ENCODE data around the gene TBC1D24. TPM values are rescaled to one million over a fixed set of nuclear protein-coding genes. Genes with fewer than 3 reads are reported as not detected.
A peak's percentile ranks its signal among the peaks of the same experiment; 100 is the strongest.

Gene TBC1D24
- polyA plus RNA-seq, 3 donors: 0.76 to 5.9 (median 2.1) TPM

- Histone ChIP-seq H3K4me2 (replicated peaks; ENCODE audit: extremely low read depth, low read length, poor library complexity, severe bottlenecking) (no peak overlapping the region), H3K36me3 (replicated peaks in 1 of 2; ENCODE audit: control insufficient read depth in 1 of 2, insufficient read depth in 2 of 2, low read length in 2 of 2) (peaks cover 80 to 94% of the 10 kb centered on the region in 2 donors), H3K27me3 (ENCODE audit: control insufficient read depth in 2 of 2, insufficient read depth in 2 of 2, low read length in 2 of 2) (no peaks in the 10 kb centered on the region), H3K9ac (ENCODE audit: insufficient read depth, low read length, poor library complexity, severe bottlenecking) (no peak overlapping the region), H3K4me3 (replicated peaks in 1 of 3; ENCODE audit: low read depth in 2 of 3, low read length in 3 of 3) (no peak overlapping the region), H3K79me2 (ENCODE audit: insufficient read depth, low read length) (peaks cover 8% of the 10 kb centered on the region), H3K4me1 (ENCODE audit: control insufficient read depth in 1 of 2, insufficient read depth in 2 of 2, low read length in 2 of 2) (no peaks in the 10 kb centered on the region), H4K20me1 (ENCODE audit: insufficient read depth, low read length) (no peaks in the 10 kb centered on the region), H2AFZ (ENCODE audit: insufficient read depth, low read depth, low read length, poor library complexity, severe bottlenecking) (no peak overlapping the region), H3K27ac (ENCODE audit: low read depth in 1 of 2, low read length in 2 of 2) (no peak overlapping the region), H3K9me3 (replicated peaks in 1 of 2; ENCODE audit: control insufficient read depth in 1 of 2, insufficient read depth in 1 of 2, low read length in 2 of 2) (no peaks in the 10 kb centered on the region)
- WGBS (ENCODE audit: insufficient coverage): 96% methylated on average over 19 of the region's 19 CpGs
- DNase-seq: no peak
- Mint-ChIP-seq H3K4me3 (no peak overlapping the region), H3K9me3 (no peaks in the 10 kb centered on the region), H3K36me3 (peaks cover 65 to 97% of the 10 kb centered on the region in 2 donors), H3K27me3 (ENCODE audit: low read depth in 3 of 3) (no peaks in the 10 kb centered on the region), H3K27ac (no peak overlapping the region), H3K4me1 (no peaks in the 10 kb centered on the region)
- intact Hi-C loops (cut with micrococcal nuclease): no loop called here
- no peak for TF ChIP-seq CTCF (IDR thresholded peaks at IDR 0.05)
Observed at GRCh38 chr16:2450975-2451381, 23.9 kb upstream of the TBC1D24 start.

GRCh38 chr16:2451851-2452320 lies 23.0 kb upstream of the TBC1D24 start:
- no peak overlapping the region for H3K4me3 ChIP-seq (replicated peaks in 1 of 3; ENCODE audit: low read depth in 2 of 3, low read length in 3 of 3)
- no peaks in the 10 kb centered on the region for H3K9me3 Mint-ChIP-seq

More at GRCh38 chr16:2451851-2452320, 23.0 kb upstream of the TBC1D24 start:
- intact Hi-C loops (cut with micrococcal nuclease): no loop called here
- H3K4me1 ChIP-seq (ENCODE audit: control insufficient read depth in 1 of 2, insufficient read depth in 2 of 2, low read length in 2 of 2): no peaks in the 10 kb centered on the region
- no peak for DNase-seq
- no peaks in the 10 kb centered on the region for H3K9me3 ChIP-seq (replicated peaks in 1 of 2; ENCODE audit: control insufficient read depth in 1 of 2, insufficient read depth in 1 of 2, low read length in 2 of 2)
- no peaks in the 10 kb centered on the region for H4K20me1 ChIP-seq (ENCODE audit: insufficient read depth, low read length)
- H3K79me2 ChIP-seq (ENCODE audit: insufficient read depth, low read length): peaks cover 3% of the 10 kb centered on the region
- Mint-ChIP-seq H3K36me3 (peaks cover 60 to 97% of the 10 kb centered on the region in 2 donors), H3K27me3 (ENCODE audit: low read depth in 3 of 3) (no peaks in the 10 kb centered on the region), H3K4me1 (no peaks in the 10 kb centered on the region), H3K4me3 (no peak overlapping the region), H3K27ac (peak overlapping the region in 1 of 7 donors; percentile 54)
- no peak for TF ChIP-seq CTCF (IDR thresholded peaks at IDR 0.05)
- no peaks in the 10 kb centered on the region for H3K27me3 ChIP-seq (ENCODE audit: control insufficient read depth in 2 of 2, insufficient read depth in 2 of 2, low read length in 2 of 2)
- H3K9ac ChIP-seq (ENCODE audit: insufficient read depth, low read length, poor library complexity, severe bottlenecking): no peak overlapping the region
- 98% methylated on average over 17 of the region's 18 CpGs for WGBS (ENCODE audit: insufficient coverage)
- H3K4me2 ChIP-seq (replicated peaks; ENCODE audit: extremely low read depth, low read length, poor library complexity, severe bottlenecking): no peak overlapping the region
- H3K36me3 ChIP-seq (replicated peaks in 1 of 2; ENCODE audit: control insufficient read depth in 1 of 2, insufficient read depth in 2 of 2, low read length in 2 of 2): peaks cover 80 to 94% of the 10 kb centered on the region in 2 donors
- no peak overlapping the region for H2AFZ ChIP-seq (ENCODE audit: insufficient read depth, low read depth, low read length, poor library complexity, severe bottlenecking)
- no peak overlapping the region for H3K27ac ChIP-seq (ENCODE audit: low read depth in 1 of 2, low read length in 2 of 2)
